Gastrocnemius medialis (tissue), 4 donors: ENCODE measurements around the gene NPTX1. TPM values are rescaled to one million over a fixed set of nuclear protein-coding genes. Genes with fewer than 3 reads are reported as not detected.

Experiments
- ATAC-seq, 2 donors: fragments of 150-250 bp; one replicate each; pipeline ENCODE4 v1.9.1; 2016
- DNase-seq, 2 donors: peaks; one replicate each; pipeline ENCODE4 v3.0.0-alpha.2; 2019
- H3K27ac ChIP-seq, 4 donors: fragments of 200-600 bp; sonication (generic); 1 replicate in 1 of 4; 2 replicates in 3 of 4; pipeline ENCODE4 v1.5.1; 2016 to 2018; ENCODE audit warnings: mild to moderate bottlenecking in 2 of 4, moderate library complexity in 1 of 4
- H3K27me3 ChIP-seq, 3 donors: fragments of 200-600 bp; sonication (generic) in 2 of 3; 1 replicate in 1 of 3; 2 replicates in 2 of 3; pipeline versions ENCODE4 v1.5.1 to v1.6.0; 2016 to 2019; ENCODE audit warnings: mild to moderate bottlenecking in 1 of 3, moderate library complexity in 1 of 3
- H3K36me3 ChIP-seq, 2 donors: fragments of 200-600 bp; sonication (generic) in 1 of 2; one replicate each; pipeline ENCODE4 v1.5.1; 2017 to 2018
- H3K4me1 ChIP-seq, 2 donors: fragments of 200-600 bp; sonication (generic) in 1 of 2; one replicate each; pipeline ENCODE4 v1.5.1; 2016 to 2017; ENCODE audit warnings: mild to moderate bottlenecking in 2 of 2
- H3K4me3 ChIP-seq, 4 donors: fragments of 200-600 bp; sonication (generic) in 3 of 4; 1 replicate in 1 of 4; 2 replicates in 3 of 4; pipeline ENCODE4 v1.5.1; 2016 to 2019; ENCODE audit warnings: mild to moderate bottlenecking in 2 of 4
- H3K9me3 ChIP-seq, 3 donors: fragments of 200-600 bp; sonication (generic) in 2 of 3; 1 replicate in 1 of 3; 2 replicates in 2 of 3; pipeline ENCODE4 v1.5.1; 2016 to 2019
- POLR2A ChIP-seq, 2 donors: fragments of 450-650 bp; IDR thresholded peaks; one replicate each; pipeline ENCODE4 v1.6.1; 2017; ENCODE audit warnings: antibody characterized with exemption in 2 of 2, mild to moderate bottlenecking in 2 of 2, moderate library complexity in 2 of 2
- in situ Hi-C, 4 donors: fragments of 200-750 bp; cut with MboI; loops; one replicate each; pipeline versions ENCODE4 v1.15.0 to v1.8.0; 2017; ENCODE audit warnings: low sequenced_read_pairs in 4 of 4
- intact Hi-C: fragments of 100-400 bp; cut with DNase I; formaldehyde crosslinking; loops from one replicate; pipeline ENCODE4 v1.15.1; 2023; ENCODE audit warnings: low total_unique reads
- total RNA-seq, 4 donors: library from RNA; depleted of rRNA; stranded (reverse); fragments of >200 nt; gene quantifications; one replicate each; pipeline versions ENCODE4 v1.1.0 to v1.2.3, GENCODE V29; 2016
- TF ChIP-seq, protein P1 (sequence below), 5 experiments: fragments of 450-650 bp in 3 of 5; fragments of 200-600 bp in 2 of 5; sonication (generic) in 2 of 5; IDR thresholded peaks in 4 of 5; conservative IDR thresholded peaks in 1 of 5; 1 replicate in 4 of 5; 2 replicates in 1 of 5; pipeline ENCODE4 v1.5.1; 2016 to 2019; ENCODE audit warnings: antibody characterized with exemption in 5 of 5, mild to moderate bottlenecking in 3 of 5, moderate library complexity in 3 of 5

Gene NPTX1
- total RNA-seq, 4 donors from 2014 or later, result 0.07 to 2.4 (median 0.21) TPM

DNA sequence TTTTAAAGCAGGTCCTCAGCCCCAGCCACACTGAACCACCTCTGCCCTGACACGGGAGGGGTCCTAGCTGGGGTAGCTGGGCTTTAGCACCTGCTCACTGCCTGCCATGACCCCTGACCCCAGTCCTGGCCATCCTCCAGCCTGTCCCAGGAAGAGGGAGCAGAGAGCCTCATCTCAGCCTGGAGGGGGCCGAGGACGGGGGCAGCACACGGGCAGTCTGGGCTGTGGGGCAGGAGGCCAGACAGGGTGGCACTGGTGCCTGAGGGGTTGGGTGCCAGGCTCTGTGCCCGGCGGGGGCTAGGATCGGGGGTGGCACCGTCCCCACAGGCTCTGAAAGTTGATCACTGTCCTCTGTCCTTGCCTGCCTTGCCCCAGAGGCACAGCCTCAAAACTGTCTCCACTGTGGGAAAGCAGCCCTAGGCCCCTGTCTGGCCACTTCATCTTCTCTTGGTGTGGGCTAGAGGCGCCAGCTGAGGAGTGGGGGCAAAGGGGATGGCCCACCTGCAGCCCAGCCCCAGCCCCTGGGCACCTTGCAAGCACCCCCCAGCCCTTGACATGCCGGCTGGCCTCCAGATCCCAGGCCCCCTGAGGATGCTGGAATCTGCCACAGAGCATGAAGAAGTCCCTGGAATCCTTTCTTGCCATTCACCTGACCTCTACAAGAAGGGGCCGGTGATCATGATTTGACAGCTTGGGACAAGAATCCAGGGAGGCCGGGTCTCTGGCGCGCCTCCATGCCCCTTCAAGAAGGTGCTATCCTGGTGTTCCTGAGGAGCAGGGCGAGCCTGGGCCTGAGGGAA is 45.8 kb downstream of the NPTX1 start:
- peaks cover 0 to 9% of the 10 kb centered on the region in 2 donors for H3K36me3 ChIP-seq
- H3K4me3 ChIP-seq, result no peak overlapping the region
- no peaks in the 10 kb centered on the region for H3K9me3 ChIP-seq
- in situ Hi-C loops, result no loop called here
- H3K27ac ChIP-seq, result no peak overlapping the region
- ATAC-seq (no peak), DNase-seq (no peak)
- H3K4me1 ChIP-seq, result peaks cover 0 to 3% of the 10 kb centered on the region in 2 donors
- H3K27me3 ChIP-seq, result no peaks in the 10 kb centered on the region
- TF ChIP-seq, protein P1, sequence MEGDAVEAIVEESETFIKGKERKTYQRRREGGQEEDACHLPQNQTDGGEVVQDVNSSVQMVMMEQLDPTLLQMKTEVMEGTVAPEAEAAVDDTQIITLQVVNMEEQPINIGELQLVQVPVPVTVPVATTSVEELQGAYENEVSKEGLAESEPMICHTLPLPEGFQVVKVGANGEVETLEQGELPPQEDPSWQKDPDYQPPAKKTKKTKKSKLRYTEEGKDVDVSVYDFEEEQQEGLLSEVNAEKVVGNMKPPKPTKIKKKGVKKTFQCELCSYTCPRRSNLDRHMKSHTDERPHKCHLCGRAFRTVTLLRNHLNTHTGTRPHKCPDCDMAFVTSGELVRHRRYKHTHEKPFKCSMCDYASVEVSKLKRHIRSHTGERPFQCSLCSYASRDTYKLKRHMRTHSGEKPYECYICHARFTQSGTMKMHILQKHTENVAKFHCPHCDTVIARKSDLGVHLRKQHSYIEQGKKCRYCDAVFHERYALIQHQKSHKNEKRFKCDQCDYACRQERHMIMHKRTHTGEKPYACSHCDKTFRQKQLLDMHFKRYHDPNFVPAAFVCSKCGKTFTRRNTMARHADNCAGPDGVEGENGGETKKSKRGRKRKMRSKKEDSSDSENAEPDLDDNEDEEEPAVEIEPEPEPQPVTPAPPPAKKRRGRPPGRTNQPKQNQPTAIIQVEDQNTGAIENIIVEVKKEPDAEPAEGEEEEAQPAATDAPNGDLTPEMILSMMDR (IDR thresholded peaks at IDR 0.05 in 4 of 5, conservative IDR thresholded peaks at IDR 0.05 in 1 of 5), result no peak
- TF ChIP-seq POLR2A (IDR thresholded peaks at IDR 0.05), result no peak
- intact Hi-C loops, result no loop called here

GRCh38 chr17:80429356-80430275 is 46.8 kb downstream of the NPTX1 start:
- no peak for ATAC-seq
- TF ChIP-seq POLR2A (IDR thresholded peaks at IDR 0.05), result no peak
- TF ChIP-seq, protein P1 (IDR thresholded peaks at IDR 0.05 in 4 of 5, conservative IDR thresholded peaks at IDR 0.05 in 1 of 5), result no peak
- in situ Hi-C loops, result loop anchor here (5.0 to 10.0 kb wide), 4 partner anchors 145 to 555 kb away; no protein-coding TSS in a partner anchor
- Histone ChIP-seq H3K36me3 (peaks cover 0 to 9% of the 10 kb centered on the region in 2 donors), H3K27ac (no peak overlapping the region), H3K4me3 (no peak overlapping the region), H3K4me1 (peaks cover 0 to 3% of the 10 kb centered on the region in 2 donors), H3K27me3 (no peaks in the 10 kb centered on the region), H3K9me3 (no peaks in the 10 kb centered on the region)
- intact Hi-C loops, result loop anchor here (5.0 to 10.0 kb wide), 3 partner anchors 48 to 673 kb away; partner anchors contain the start of gene NPTX1
- no peak for DNase-seq

GRCh38 chr17:80428796-80429195 is 47.6 kb downstream of the NPTX1 start:
- Histone ChIP-seq H3K36me3 (peaks cover 0 to 9% of the 10 kb centered on the region in 2 donors), H3K27me3 (no peaks in the 10 kb centered on the region), H3K4me3 (no peak overlapping the region), H3K4me1 (peaks cover 0 to 4% of the 10 kb centered on the region in 2 donors), H3K9me3 (no peaks in the 10 kb centered on the region), H3K27ac (no peak overlapping the region)
- intact Hi-C loops (loop anchor here (5.0 to 10.0 kb wide), 3 partner anchors 49 to 674 kb away; partner anchors contain the start of gene NPTX1), in situ Hi-C loops (loop anchor here (5.0 to 10.0 kb wide), 4 partner anchors 146 to 556 kb away; no protein-coding TSS in a partner anchor)
- DNase-seq, result no peak
- no peak for ATAC-seq
- no peak for TF ChIP-seq POLR2A (IDR thresholded peaks at IDR 0.05)
- TF ChIP-seq, protein P1 (IDR thresholded peaks at IDR 0.05 in 4 of 5, conservative IDR thresholded peaks at IDR 0.05 in 1 of 5), result no peak

DNA sequence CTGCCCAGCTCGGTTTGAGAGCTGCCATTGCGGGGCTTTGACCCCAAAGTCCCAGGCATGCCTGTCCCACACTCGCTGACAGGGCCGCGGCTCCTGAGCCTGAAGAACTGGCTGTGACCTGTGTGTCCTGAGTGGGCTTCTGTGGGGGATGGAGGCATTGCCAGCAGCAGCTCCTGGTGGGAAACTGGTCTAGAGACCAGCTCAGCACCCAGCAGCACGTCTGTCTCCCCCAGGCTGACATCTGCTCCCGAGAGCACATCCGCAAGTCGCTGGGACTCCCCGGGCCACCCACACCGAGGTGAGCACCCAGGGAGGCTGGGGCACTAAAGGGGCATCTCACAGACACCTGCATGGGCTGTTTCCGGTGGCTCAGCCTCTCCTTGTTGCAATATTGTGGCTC is 48.0 kb downstream of the NPTX1 start:
- no peak for ATAC-seq
- no peaks in the 10 kb centered on the region for H3K9me3 ChIP-seq
- no peak for DNase-seq
- TF ChIP-seq, protein P1 (IDR thresholded peaks at IDR 0.05 in 4 of 5, conservative IDR thresholded peaks at IDR 0.05 in 1 of 5), result no peak
- no peak for TF ChIP-seq POLR2A (IDR thresholded peaks at IDR 0.05)
- intact Hi-C loops (loop anchor here (5.0 to 10.0 kb wide), 3 partner anchors 49 to 674 kb away; partner anchors contain the start of gene NPTX1), in situ Hi-C loops (loop anchor here (5.0 to 10.0 kb wide), 4 partner anchors 146 to 556 kb away; no protein-coding TSS in a partner anchor)
- H3K4me1 ChIP-seq, result peaks cover 0 to 8% of the 10 kb centered on the region in 2 donors
- no peak overlapping the region for H3K4me3 ChIP-seq
- no peaks in the 10 kb centered on the region for H3K27me3 ChIP-seq
- H3K36me3 ChIP-seq, result peaks cover 0 to 9% of the 10 kb centered on the region in 2 donors
- H3K27ac ChIP-seq, result no peak overlapping the region
